ENCODE data around the gene ELAVL3.
A peak's percentile ranks its signal among the peaks of the same experiment; 100 is the strongest.

DNA sequence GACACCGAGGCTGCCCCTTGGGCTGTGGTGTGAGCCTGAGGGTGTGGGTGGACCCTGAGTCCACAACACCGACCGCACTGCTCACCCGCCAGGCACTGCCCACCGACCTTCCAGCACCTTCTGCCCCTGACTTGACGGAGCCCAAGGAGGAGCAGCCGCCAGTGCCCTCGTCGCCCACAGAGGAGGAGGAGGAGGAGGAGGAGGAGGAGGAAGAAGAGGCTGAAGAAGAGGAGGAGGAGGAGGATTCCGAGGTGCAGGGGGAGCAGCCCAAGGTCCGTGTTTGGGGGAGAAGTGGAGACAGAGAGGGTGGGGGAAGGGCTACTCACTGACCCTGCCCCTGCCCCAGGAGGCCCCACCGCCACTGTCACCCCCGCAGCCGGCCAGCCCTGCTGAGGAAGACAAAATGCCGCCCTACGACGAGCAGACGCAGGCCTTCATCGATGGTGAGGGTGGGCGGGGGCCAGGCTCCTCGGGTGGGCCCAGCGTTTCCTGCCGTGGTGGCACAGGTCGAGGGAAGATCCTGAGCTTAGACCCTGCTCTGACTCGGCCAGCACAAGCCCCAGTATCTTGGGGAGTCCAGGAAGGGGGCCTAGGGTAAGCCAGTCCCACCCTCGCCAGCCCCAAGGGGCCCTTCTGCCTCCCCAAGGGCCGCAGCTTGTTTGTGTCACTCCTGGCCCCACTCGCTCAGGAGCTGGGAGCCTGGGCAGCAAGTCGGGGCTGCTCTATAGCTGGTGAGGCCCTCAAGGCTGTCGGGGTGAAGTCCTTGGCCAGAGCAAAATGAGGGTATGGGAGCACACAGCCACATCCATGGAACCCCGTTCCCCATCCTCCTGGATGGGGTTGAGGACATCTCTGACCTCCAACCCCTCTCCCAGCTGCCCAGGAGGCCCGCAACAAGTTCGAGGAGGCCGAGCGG lies 33.2 kb downstream of the ELAVL3 start:
- no peak for TF ChIP-seq ATF2 (IDR thresholded peaks at IDR 0.05; ENCODE audit: low read length)
- no peak for TF ChIP-seq EP300 (IDR thresholded peaks at IDR 0.05; ENCODE audit: borderline replicate concordance in 1 of 2, low read depth in 2 of 2, low read length in 2 of 2)
- 0 out of 2 replicates have a peak, but pooled peaks have one; percentile 10 for TF ChIP-seq POLR2AphosphoS5 (IDR thresholded peaks at IDR 0.05; ENCODE audit: low read depth, low read length)
- 0 out of 3 replicates have a peak, but pooled peaks of 1 of the 2 experiments have one; percentile 8 for TF ChIP-seq POLR2A (IDR thresholded peaks at IDR 0.05; ENCODE audit: control extremely low read depth in 1 of 2, low read depth in 2 of 2, low read length in 2 of 2)
- TF ChIP-seq KDM5A (IDR thresholded peaks at IDR 0.05; ENCODE audit: low read length), result no peak
- no peak for TF ChIP-seq CTCF (IDR thresholded peaks at IDR 0.05; ENCODE audit: control extremely low read depth in 1 of 3, insufficient read depth in 1 of 3, low read depth in 1 of 3, low read length in 3 of 3)
- no peak for TF ChIP-seq TCF12 (IDR thresholded peaks at IDR 0.05; ENCODE audit: low read depth, low read length)
- TF ChIP-seq CREB1 (IDR thresholded peaks at IDR 0.05), result no peak
- no peak for TF ChIP-seq RAD21 (IDR thresholded peaks at IDR 0.05 in 1 of 2, conservative IDR thresholded peaks at IDR 0.05 in 1 of 2; ENCODE audit: low read depth in 2 of 2, low read length in 2 of 2)
- no peak for TF ChIP-seq EZH2 (IDR thresholded peaks at IDR 0.05; ENCODE audit: low read depth, low read length, severe bottlenecking)
- no peak for TF ChIP-seq ATF3 (IDR thresholded peaks at IDR 0.05; ENCODE audit: insufficient read depth, low read depth, low read length)
- TF ChIP-seq, protein P1, sequence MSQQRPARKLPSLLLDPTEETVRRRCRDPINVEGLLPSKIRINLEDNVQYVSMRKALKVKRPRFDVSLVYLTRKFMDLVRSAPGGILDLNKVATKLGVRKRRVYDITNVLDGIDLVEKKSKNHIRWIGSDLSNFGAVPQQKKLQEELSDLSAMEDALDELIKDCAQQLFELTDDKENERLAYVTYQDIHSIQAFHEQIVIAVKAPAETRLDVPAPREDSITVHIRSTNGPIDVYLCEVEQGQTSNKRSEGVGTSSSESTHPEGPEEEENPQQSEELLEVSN (IDR thresholded peaks at IDR 0.05), result no peak
- TF ChIP-seq HDAC2 (IDR thresholded peaks at IDR 0.05; ENCODE audit: borderline replicate concordance in 1 of 2, low read depth in 2 of 2, low read length in 2 of 2), result no peak
- no peak for TF ChIP-seq CEBPB (IDR thresholded peaks at IDR 0.05; ENCODE audit: low read depth, low read length)
